Endothelial cell of umbilical vein (primary cell): Measurements from ENCODE around the gene GLRA2. TPM values are rescaled to one million over a fixed set of nuclear protein-coding genes. Genes with fewer than 3 reads are reported as not detected.

Experiments used
- BruUV-seq: library from RNA; stranded (reverse); fragments of 400-500 nt; replicated peaks from 2 replicates; lab custom pipeline; 2021; lab: Mats Ljungman, UMichigan
- CTCF ChIA-PET: fragments of 300-600, 350-600 bp; sonication (Branson Sonifier 250); formaldehyde crosslinking; loops from one replicate; lab custom pipeline; 2021; ENCODE audit warnings: antibody characterized with exemption, inconsistent platforms; lab: Charles Lee
- POLR2A ChIA-PET: fragments of 300-600, 350-600 bp; sonication (Branson Sonifier 250); formaldehyde crosslinking; loops from one replicate; lab custom pipeline; 2021; ENCODE audit warnings: antibody characterized with exemption, inconsistent platforms; lab: Charles Lee
- DNase-seq: peaks from one replicate; pipeline ENCODE4 v3.0.0-alpha.2; 2011; ENCODE audit warnings: low read depth, low spot score
- FAIRE-seq: peaks from 2 replicates; lab custom pipeline; 2011; peaks lifted over from hg19 to GRCh38; lab: Jason Lieb, UNC
- H2AFZ ChIP-seq: 2 replicates; pipeline ENCODE4 v1.6.0; 2012; ENCODE audit warnings: low read depth, low read length, control low read depth, inconsistent platforms
- H3K27ac ChIP-seq: 2 replicates; pipeline ENCODE4 v1.5.1; 2011; ENCODE audit warnings: low read depth, mild to moderate bottlenecking, control low read depth, low read length, moderate library complexity; ENCODE audit not compliant: insufficient read depth
- H3K27me3 ChIP-seq, 2 experiments: 2 replicates each; pipeline versions ENCODE4 v1.6.0 to v1.6.1; 2011; ENCODE audit warnings: low read length in 2 of 2, mixed read lengths in 1 of 2; ENCODE audit not compliant: control insufficient read depth in 2 of 2, insufficient read depth in 2 of 2
- H3K36me3 ChIP-seq, 2 experiments: 2 replicates in 1 of 2; 3 replicates in 1 of 2; pipeline ENCODE4 v1.5.1; 2011; ENCODE audit warnings: low read length in 2 of 2, mild to moderate bottlenecking in 1 of 2, moderate library complexity in 1 of 2; ENCODE audit not compliant: control insufficient read depth in 2 of 2, insufficient read depth in 2 of 2; ENCODE audit errors: extremely low read depth in 1 of 2
- H3K4me1 ChIP-seq: 3 replicates; pipeline ENCODE4 v1.5.1; 2011; ENCODE audit warnings: mild to moderate bottlenecking, low read length; ENCODE audit not compliant: control insufficient read depth, insufficient read depth; ENCODE audit errors: extremely low read depth
- H3K4me2 ChIP-seq: 2 replicates; pipeline ENCODE4 v1.6.1; 2011; ENCODE audit warnings: low read length, control low read depth, mixed read lengths; ENCODE audit not compliant: insufficient read depth
- H3K4me3 ChIP-seq, 3 experiments: fragments of 200-600 bp in 1 of 3; sonication (generic), shearing (Covaris generic) in 1 of 3; replicated peaks in 1 of 3; 2 replicates each; pipeline ENCODE4 v1.5.1; 2011 to 2016; ENCODE audit warnings: control low read depth in 3 of 3, low read length in 3 of 3, mild to moderate bottlenecking in 2 of 3, inconsistent platforms in 1 of 3, low read depth in 1 of 3, moderate library complexity in 1 of 3; ENCODE audit not compliant: insufficient read depth in 1 of 3
- H3K79me2 ChIP-seq: 2 replicates; pipeline ENCODE4 v1.6.0; 2012; ENCODE audit warnings: low read length, inconsistent platforms; ENCODE audit not compliant: control insufficient read depth, insufficient read depth
- H3K9ac ChIP-seq: replicated peaks from 2 replicates; pipeline ENCODE3; 2011; ENCODE audit warnings: low read length, control low read depth; ENCODE audit not compliant: insufficient read depth; ENCODE audit errors: extremely low read depth
- H3K9me1 ChIP-seq: replicated peaks from 3 replicates; pipeline ENCODE4 v1.6.0; 2011; ENCODE audit warnings: mild to moderate bottlenecking, low read length; ENCODE audit not compliant: control insufficient read depth, insufficient read depth; ENCODE audit errors: extremely low read depth
- H3K9me3 ChIP-seq: replicated peaks from 2 replicates; pipeline ENCODE4 v1.5.1; 2012; ENCODE audit warnings: low read length, inconsistent platforms; ENCODE audit not compliant: control insufficient read depth, insufficient read depth
- H4K20me1 ChIP-seq: replicated peaks from 2 replicates; pipeline ENCODE3; 2011; ENCODE audit warnings: mild to moderate bottlenecking, low read length; ENCODE audit not compliant: control insufficient read depth, insufficient read depth; ENCODE audit errors: extremely low read depth
- EZH2 ChIP-seq: IDR thresholded peaks from 2 replicates; pipeline ENCODE4 v1.6.1; 2012; ENCODE audit warnings: borderline replicate concordance, low read depth, mild to moderate bottlenecking, moderate library complexity, low read length, inconsistent platforms; ENCODE audit not compliant: severe bottlenecking
- FOS ChIP-seq: IDR thresholded peaks from 2 replicates; pipeline ENCODE4 v1.6.1; 2011; ENCODE audit warnings: mild to moderate bottlenecking, low read length, moderate library complexity, borderline replicate concordance; ENCODE audit not compliant: insufficient read depth
- GATA2 ChIP-seq: IDR thresholded peaks from 2 replicates; pipeline ENCODE4 v1.7.0; 2011; ENCODE audit warnings: low read depth, mild to moderate bottlenecking, moderate library complexity, mixed read lengths, low read length; ENCODE audit not compliant: insufficient read length, insufficient read depth
- JUN ChIP-seq: IDR thresholded peaks from 2 replicates; pipeline ENCODE4 v1.6.1; 2011; ENCODE audit warnings: borderline replicate concordance, low read depth; ENCODE audit not compliant: insufficient read length, insufficient read depth
- MYC ChIP-seq: IDR thresholded peaks from one replicate; pipeline ENCODE4 v1.6.1; 2011; ENCODE audit warnings: mild to moderate bottlenecking, low read depth, low read length
- POLR2A ChIP-seq: IDR thresholded peaks from 2 replicates; pipeline ENCODE4 v1.6.1; 2012; ENCODE audit warnings: low read depth, mild to moderate bottlenecking, control low read depth, low read length
- POLR2AphosphoS5 ChIP-seq: IDR thresholded peaks from 2 replicates; pipeline ENCODE4 v1.6.1; 2012; ENCODE audit warnings: low read depth, mild to moderate bottlenecking, control low read depth, low read length, moderate library complexity; ENCODE audit not compliant: insufficient read depth
- dilution Hi-C: fragments of 300-500 bp; cut with MboI; formaldehyde crosslinking; loops from one replicate; pipeline ENCODE4 v1.15.0; 2019; ENCODE audit warnings: low sequenced_read_pairs; ENCODE audit not compliant: extremely low pct_ligation_motif_present
- intact Hi-C: fragments of 100-400 bp; cut with micrococcal nuclease; formaldehyde crosslinking; loops from one replicate; pipeline ENCODE4 v1.10.0; 2022
- polyA plus RNA-seq, 4 experiments: library from polyadenylated mRNA; depleted of rRNA in 3 of 4; stranded (reverse) in 3 of 4; unstranded in 1 of 4; fragments of >200 nt; gene quantifications; 2 replicates each; pipeline versions ENCODE4 v1.2.1 to v1.2.3, GENCODE V29; 2011 to 2012; ENCODE audit warnings: missing spikeins in 1 of 4
- total RNA-seq: library from RNA; stranded (reverse); gene quantifications from 2 replicates; pipeline ENCODE4 v1.2.3, GENCODE V29; 2021
- TF ChIP-seq, protein P1 (sequence below): IDR thresholded peaks from 2 replicates; pipeline ENCODE4 v1.6.1; 2011; ENCODE audit not compliant: insufficient read depth, insufficient read length
- TF ChIP-seq, protein P2 (sequence below), 2 donors: IDR thresholded peaks; 1 replicate in 1 of 2; 2 replicates in 1 of 2; pipeline ENCODE4 v1.5.1; 2011; ENCODE audit warnings: low read length in 2 of 2, mild to moderate bottlenecking in 2 of 2, moderate library complexity in 2 of 2, control low read depth in 1 of 2, inconsistent platforms in 1 of 2, low read depth in 1 of 2; ENCODE audit not compliant: insufficient read depth in 1 of 2; ENCODE audit errors: extremely low read depth in 1 of 2

The GLRA2 gene
- total and polyA plus RNA-seq, 2 donors (not counting 3 experiments of a cell fraction or from before 2014, with no cell fraction given) = not detected

DNA sequence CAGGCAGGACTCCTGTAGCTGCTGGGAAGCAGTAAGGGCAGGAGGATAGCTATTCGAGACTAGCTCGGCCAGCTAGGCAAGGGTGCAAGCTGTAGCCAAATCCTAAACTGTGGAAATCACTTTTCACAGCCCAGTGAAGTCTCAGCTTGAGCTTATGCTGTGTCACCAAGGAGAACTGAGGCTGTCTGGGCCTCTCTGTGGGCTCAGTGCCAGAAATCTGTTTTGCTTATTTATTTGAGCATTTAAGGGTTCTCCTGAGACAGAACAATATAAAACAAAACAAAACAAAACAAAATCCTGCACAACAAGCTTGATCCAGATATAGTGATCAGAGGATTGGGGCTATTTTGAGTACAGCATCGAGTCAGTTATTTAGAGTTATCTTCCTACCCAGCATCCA, 246.1 kb downstream of the GLRA2 start:
- no peak overlapping the region for H3K4me2 ChIP-seq
- H3K36me3 ChIP-seq = no peaks in the 10 kb centered on the region
- ChIA-PET POLR2A (no interaction called here), CTCF (no interaction called here)
- FAIRE-seq (no peak), DNase-seq (no peak)
- intact Hi-C loops = no loop called here
- no peak overlapping the region for H2AFZ ChIP-seq
- no TSS peak for BruUV-seq
- H3K4me1 ChIP-seq = no peaks in the 10 kb centered on the region
- H4K20me1 ChIP-seq = no peaks in the 10 kb centered on the region
- H3K79me2 ChIP-seq = no peaks in the 10 kb centered on the region
- TF ChIP-seq, protein P1, sequence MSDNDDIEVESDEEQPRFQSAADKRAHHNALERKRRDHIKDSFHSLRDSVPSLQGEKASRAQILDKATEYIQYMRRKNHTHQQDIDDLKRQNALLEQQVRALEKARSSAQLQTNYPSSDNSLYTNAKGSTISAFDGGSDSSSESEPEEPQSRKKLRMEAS = no peak
- TF ChIP-seq, protein P2, sequence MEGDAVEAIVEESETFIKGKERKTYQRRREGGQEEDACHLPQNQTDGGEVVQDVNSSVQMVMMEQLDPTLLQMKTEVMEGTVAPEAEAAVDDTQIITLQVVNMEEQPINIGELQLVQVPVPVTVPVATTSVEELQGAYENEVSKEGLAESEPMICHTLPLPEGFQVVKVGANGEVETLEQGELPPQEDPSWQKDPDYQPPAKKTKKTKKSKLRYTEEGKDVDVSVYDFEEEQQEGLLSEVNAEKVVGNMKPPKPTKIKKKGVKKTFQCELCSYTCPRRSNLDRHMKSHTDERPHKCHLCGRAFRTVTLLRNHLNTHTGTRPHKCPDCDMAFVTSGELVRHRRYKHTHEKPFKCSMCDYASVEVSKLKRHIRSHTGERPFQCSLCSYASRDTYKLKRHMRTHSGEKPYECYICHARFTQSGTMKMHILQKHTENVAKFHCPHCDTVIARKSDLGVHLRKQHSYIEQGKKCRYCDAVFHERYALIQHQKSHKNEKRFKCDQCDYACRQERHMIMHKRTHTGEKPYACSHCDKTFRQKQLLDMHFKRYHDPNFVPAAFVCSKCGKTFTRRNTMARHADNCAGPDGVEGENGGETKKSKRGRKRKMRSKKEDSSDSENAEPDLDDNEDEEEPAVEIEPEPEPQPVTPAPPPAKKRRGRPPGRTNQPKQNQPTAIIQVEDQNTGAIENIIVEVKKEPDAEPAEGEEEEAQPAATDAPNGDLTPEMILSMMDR (IDR thresholded peaks at IDR 0.05; ENCODE audit: extremely low read depth in 1 of 2, insufficient read depth in 1 of 2, low read depth in 1 of 2, low read length in 2 of 2) = no peak
- TF ChIP-seq FOS (no peak), MYC (no peak), JUN (no peak), POLR2A (no peak), EZH2 (no peak), GATA2 (no peak), POLR2AphosphoS5 (no peak)
- H3K9ac ChIP-seq = no peak overlapping the region
- H3K9me1 ChIP-seq = no peaks in the 10 kb centered on the region
- H3K27ac ChIP-seq = no peak overlapping the region
- H3K27me3 ChIP-seq = no peaks in the 10 kb centered on the region
- dilution Hi-C loops = no loop called here
- H3K4me3 ChIP-seq = no peak overlapping the region
- H3K9me3 ChIP-seq = no peaks in the 10 kb centered on the region
